ENCODE results near the gene EVI5. TPM values are rescaled to one million over a fixed set of nuclear protein-coding genes. Genes with fewer than 3 reads are reported as not detected.

Gene EVI5
- total RNA-seq, 1 experiment from 2014 or later, result 31.2 TPM

DNA sequence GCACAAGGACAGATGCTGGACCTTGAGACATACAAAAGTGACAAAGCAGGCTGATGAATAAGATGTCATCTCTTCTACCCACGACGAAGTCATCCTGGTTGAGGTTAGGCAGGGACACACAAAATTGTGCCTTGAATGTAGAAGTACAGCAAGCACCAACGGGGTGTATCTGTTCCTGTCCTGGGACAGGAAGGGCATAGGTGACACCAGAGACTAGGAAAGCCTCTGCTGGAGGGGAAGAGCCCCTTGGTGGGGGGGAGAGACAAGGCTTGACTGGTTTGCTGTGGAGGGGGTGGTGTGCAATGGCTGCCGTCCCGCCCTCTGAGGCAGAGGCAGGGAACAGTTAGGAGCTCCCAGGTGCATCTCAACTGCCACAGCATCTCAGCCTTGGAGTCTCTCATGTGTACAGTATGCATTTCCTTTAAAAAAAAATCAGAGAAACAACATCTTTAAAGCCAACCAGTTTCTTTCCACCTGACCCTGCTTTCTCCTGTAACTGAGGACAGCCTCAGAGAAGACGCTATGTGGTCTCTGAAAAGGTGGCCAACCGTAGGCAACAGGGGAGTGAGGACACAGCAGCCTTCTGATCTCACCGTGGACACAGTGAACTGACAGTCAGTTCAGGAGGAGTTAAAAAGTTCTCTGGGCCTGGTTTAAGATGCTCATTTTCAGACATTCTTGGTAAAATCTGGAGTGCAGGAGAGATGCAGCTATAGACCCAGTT lies 280.5 kb downstream of the EVI5 start:
- POLR2A ChIA-PET, result no interaction called here
- H3K9me3 Mint-ChIP-seq (ENCODE audit: unreplicated experiment), result no peaks in the 10 kb centered on the region
- no peaks in the 10 kb centered on the region for H3K4me1 Mint-ChIP-seq (ENCODE audit: low read depth, unreplicated experiment)
- no TSS peak for BruUV-seq (replicated peaks)
- H3K4me3 Mint-ChIP-seq (ENCODE audit: unreplicated experiment), result no peak overlapping the region
- intact Hi-C loops (cut with micrococcal nuclease; ENCODE audit: unreplicated experiment), result no loop called here
- TF ChIP-seq, protein P1, sequence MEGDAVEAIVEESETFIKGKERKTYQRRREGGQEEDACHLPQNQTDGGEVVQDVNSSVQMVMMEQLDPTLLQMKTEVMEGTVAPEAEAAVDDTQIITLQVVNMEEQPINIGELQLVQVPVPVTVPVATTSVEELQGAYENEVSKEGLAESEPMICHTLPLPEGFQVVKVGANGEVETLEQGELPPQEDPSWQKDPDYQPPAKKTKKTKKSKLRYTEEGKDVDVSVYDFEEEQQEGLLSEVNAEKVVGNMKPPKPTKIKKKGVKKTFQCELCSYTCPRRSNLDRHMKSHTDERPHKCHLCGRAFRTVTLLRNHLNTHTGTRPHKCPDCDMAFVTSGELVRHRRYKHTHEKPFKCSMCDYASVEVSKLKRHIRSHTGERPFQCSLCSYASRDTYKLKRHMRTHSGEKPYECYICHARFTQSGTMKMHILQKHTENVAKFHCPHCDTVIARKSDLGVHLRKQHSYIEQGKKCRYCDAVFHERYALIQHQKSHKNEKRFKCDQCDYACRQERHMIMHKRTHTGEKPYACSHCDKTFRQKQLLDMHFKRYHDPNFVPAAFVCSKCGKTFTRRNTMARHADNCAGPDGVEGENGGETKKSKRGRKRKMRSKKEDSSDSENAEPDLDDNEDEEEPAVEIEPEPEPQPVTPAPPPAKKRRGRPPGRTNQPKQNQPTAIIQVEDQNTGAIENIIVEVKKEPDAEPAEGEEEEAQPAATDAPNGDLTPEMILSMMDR (IDR thresholded peaks at IDR 0.05; ENCODE audit: insufficient read depth in 1 of 2, low read depth in 1 of 2, low read length in 1 of 2, severe bottlenecking in 1 of 2, unreplicated experiment in 1 of 2), result no peak
- CTCF ChIA-PET, result no interaction called here
- Histone ChIP-seq H3K36me3 (ENCODE audit: control insufficient read depth, insufficient read depth, low read length) (no peaks in the 10 kb centered on the region), H3K27me3 (replicated peaks; ENCODE audit: control insufficient read depth, insufficient read depth, low read length) (no peaks in the 10 kb centered on the region), H3K9me3 (no peaks in the 10 kb centered on the region), H3K4me1 (no peaks in the 10 kb centered on the region), H3K4me3 (ENCODE audit: low read depth, low read length) (no peak overlapping the region)
- no peak overlapping the region for H3K27ac Mint-ChIP-seq (ENCODE audit: unreplicated experiment)
- DNase-seq, result no peak
- peaks cover 6% of the 10 kb centered on the region for H3K36me3 Mint-ChIP-seq (ENCODE audit: insufficient read depth, unreplicated experiment)
- H3K27me3 Mint-ChIP-seq (ENCODE audit: insufficient read depth, unreplicated experiment), result no peaks in the 10 kb centered on the region

DNA sequence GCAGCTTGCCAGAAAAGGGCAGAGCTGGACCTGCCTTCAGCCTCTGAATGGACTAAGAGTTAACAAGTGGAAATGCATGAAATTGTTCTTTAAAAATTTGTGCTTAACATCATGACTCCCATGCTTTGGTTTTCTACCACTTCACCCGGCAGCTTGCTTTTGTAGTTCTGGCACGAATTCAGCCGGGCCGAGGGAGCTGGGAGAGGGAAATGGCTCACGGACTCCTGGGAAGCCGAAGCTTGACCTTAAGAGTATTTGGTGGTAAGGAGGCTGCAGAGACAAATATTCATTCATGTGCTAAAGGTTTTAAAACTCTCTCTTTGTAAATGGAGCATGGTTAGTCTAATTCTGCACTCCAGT lies 281.0 kb downstream of the EVI5 start:
- BruUV-seq (replicated peaks), result no TSS peak
- intact Hi-C loops (cut with micrococcal nuclease; ENCODE audit: unreplicated experiment), result no loop called here
- H3K4me3 ChIP-seq (ENCODE audit: low read depth, low read length), result no peak overlapping the region
- Mint-ChIP-seq H3K36me3 (ENCODE audit: insufficient read depth, unreplicated experiment) (peaks cover 6% of the 10 kb centered on the region), H3K9me3 (ENCODE audit: unreplicated experiment) (no peaks in the 10 kb centered on the region), H3K4me1 (ENCODE audit: low read depth, unreplicated experiment) (no peaks in the 10 kb centered on the region), H3K4me3 (ENCODE audit: unreplicated experiment) (no peak overlapping the region), H3K27me3 (ENCODE audit: insufficient read depth, unreplicated experiment) (no peaks in the 10 kb centered on the region), H3K27ac (ENCODE audit: unreplicated experiment) (no peak overlapping the region)
- no peaks in the 10 kb centered on the region for H3K4me1 ChIP-seq
- CTCF ChIA-PET, result no interaction called here
- DNase-seq, result no peak
- TF ChIP-seq, protein P1 (IDR thresholded peaks at IDR 0.05; ENCODE audit: insufficient read depth in 1 of 2, low read depth in 1 of 2, low read length in 1 of 2, severe bottlenecking in 1 of 2, unreplicated experiment in 1 of 2), result no peak
- POLR2A ChIA-PET, result no interaction called here
- no peaks in the 10 kb centered on the region for H3K9me3 ChIP-seq
- H3K36me3 ChIP-seq (ENCODE audit: control insufficient read depth, insufficient read depth, low read length), result no peaks in the 10 kb centered on the region
- no peaks in the 10 kb centered on the region for H3K27me3 ChIP-seq (replicated peaks; ENCODE audit: control insufficient read depth, insufficient read depth, low read length)

DNA sequence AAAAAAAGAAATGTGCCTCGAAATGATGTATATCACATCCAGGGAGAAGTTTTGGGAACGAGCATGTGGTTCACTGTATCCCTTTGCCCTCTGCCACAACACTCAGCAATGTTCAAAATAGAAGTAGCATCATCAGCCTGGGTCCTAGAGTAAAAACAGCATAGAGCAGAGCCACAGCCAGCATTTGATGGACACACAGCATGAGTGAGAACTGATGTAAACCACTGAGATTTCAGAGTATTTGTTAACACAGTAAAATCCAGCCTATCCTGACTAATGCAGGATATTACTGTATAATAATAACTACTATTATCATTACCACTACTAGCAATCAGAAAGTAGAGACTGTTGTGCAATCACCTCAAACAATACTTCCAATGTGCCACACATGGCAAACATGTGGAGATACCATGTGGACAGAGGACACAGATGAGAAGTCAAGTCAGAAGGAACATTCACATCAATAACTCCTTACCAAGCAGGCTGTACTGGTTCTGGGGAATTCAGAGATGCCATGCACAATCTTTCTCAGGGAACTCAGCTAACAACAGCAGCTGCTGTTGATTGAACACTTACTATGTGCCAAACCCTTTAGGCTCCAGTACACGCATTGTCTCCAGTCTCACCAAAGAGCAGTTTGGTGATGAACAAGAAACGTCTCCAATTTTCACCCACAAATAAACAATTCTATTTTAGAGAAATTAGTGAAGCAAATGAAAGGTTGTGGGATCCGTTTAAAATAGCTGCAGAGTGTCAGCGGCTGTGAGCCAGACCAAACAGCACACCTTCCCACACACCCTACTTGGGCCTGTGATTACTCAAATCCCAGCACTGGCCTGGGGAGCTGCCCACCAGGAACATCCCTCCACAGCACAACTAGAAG lies 281.6 kb downstream of the EVI5 start:
- H3K27me3 ChIP-seq (replicated peaks; ENCODE audit: control insufficient read depth, insufficient read depth, low read length), result no peaks in the 10 kb centered on the region
- Mint-ChIP-seq H3K27me3 (ENCODE audit: insufficient read depth, unreplicated experiment) (no peaks in the 10 kb centered on the region), H3K36me3 (ENCODE audit: insufficient read depth, unreplicated experiment) (peaks cover 6% of the 10 kb centered on the region), H3K4me1 (ENCODE audit: low read depth, unreplicated experiment) (no peaks in the 10 kb centered on the region), H3K27ac (ENCODE audit: unreplicated experiment) (no peak overlapping the region), H3K9me3 (ENCODE audit: unreplicated experiment) (no peaks in the 10 kb centered on the region), H3K4me3 (ENCODE audit: unreplicated experiment) (no peak overlapping the region)
- TF ChIP-seq, protein P1 (IDR thresholded peaks at IDR 0.05; ENCODE audit: insufficient read depth in 1 of 2, low read depth in 1 of 2, low read length in 1 of 2, severe bottlenecking in 1 of 2, unreplicated experiment in 1 of 2), result no peak
- no peaks in the 10 kb centered on the region for H3K9me3 ChIP-seq
- no peak overlapping the region for H3K4me3 ChIP-seq (ENCODE audit: low read depth, low read length)
- ChIA-PET POLR2A (no interaction called here), CTCF (no interaction called here)
- no peak for DNase-seq
- H3K36me3 ChIP-seq (ENCODE audit: control insufficient read depth, insufficient read depth, low read length), result no peaks in the 10 kb centered on the region
- intact Hi-C loops (cut with micrococcal nuclease; ENCODE audit: unreplicated experiment), result no loop called here
- no TSS peak for BruUV-seq (replicated peaks)
- H3K4me1 ChIP-seq, result no peaks in the 10 kb centered on the region

Measured in Caco-2 (cell line).